Erythroblast (primary cell): ENCODE measurements around the gene GFOD1.
"Not testable (repeated sequence)": the region's sequence is repeated elsewhere in the genome, so short reads cannot be mapped to it uniquely, and the experiment has no call there.

Experiments
- DNase-seq, 2 experiments: peaks; one replicate each; lab custom pipeline; 2025; lab: John Stamatoyannopoulos, UW
- GATA1 ChIP-seq: IDR thresholded peaks from 2 replicates; pipeline ENCODE4 v1.6.1; 2011; ENCODE audit warnings: low read depth, mild to moderate bottlenecking, control low read depth, low read length, moderate library complexity
- POLR2A ChIP-seq: IDR thresholded peaks from 2 replicates; pipeline ENCODE4 v1.6.1; 2011; ENCODE audit warnings: mild to moderate bottlenecking, low read length

The GFOD1 gene

DNA sequence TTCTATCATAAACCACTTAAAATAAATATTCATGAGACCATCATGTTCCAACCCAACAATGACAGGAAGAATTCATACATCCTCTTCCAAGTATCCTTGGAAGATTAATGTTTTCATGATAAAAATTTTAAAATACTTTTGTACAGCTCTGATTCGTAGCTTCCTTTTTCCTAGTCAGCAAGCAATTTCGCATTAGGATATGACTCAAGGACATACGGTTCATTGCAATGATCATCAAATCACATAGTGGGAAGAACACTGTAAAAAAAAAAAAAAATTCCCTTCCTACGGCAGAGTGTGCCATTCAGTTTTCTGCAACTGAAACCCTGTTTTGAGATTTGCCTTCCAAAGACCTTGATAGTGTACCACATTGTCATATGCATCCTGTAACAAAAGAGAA lies 35.3 kb upstream of the GFOD1 start:
- no peak for DNase-seq
- TF ChIP-seq GATA1 (no peak), POLR2A (no peak)

DNA sequence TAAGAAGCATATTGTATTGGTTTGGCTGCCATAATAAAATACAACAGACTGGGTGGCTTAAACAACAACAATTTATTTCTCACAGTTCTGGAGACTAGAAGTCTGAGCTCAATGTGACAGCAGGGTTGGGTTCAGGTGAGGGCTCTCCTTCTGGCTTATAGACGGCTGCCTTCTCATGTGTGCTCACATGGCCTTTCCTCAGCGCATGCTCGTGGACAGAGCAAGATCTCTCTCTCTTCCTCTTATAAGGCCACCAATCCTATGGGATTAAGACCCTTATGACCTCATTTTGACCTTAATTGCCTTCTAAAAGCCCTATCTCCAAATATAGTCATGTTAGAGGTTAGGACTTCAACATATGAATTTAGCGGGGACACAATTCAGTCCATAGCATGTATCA lies 32.4 kb upstream of the GFOD1 start:
- no peak for DNase-seq
- TF ChIP-seq GATA1 (no peak), POLR2A (no peak)

GRCh38 chr6:13517116-13517515 lies 29.7 kb upstream of the GFOD1 start:
- no peak for DNase-seq
- TF ChIP-seq GATA1 = no peak
- no peak for TF ChIP-seq POLR2A

- no peak for TF ChIP-seq GATA1
- no peak for TF ChIP-seq POLR2A
- peak in 1 of 2 experiments; percentile 9 for DNase-seq
These were observed 28.5 kb upstream of the GFOD1 start for GRCh38 chr6:13515912-13516311.

- TF ChIP-seq POLR2A = no peak
- no peak for TF ChIP-seq GATA1
- no peak for DNase-seq
These were observed 26.5 kb upstream of the GFOD1 start for GRCh38 chr6:13513626-13514502.

GRCh38 chr6:13512900-13513299 lies 25.5 kb upstream of the GFOD1 start:
- TF ChIP-seq GATA1 (no peak), POLR2A (no peak)

DNA sequence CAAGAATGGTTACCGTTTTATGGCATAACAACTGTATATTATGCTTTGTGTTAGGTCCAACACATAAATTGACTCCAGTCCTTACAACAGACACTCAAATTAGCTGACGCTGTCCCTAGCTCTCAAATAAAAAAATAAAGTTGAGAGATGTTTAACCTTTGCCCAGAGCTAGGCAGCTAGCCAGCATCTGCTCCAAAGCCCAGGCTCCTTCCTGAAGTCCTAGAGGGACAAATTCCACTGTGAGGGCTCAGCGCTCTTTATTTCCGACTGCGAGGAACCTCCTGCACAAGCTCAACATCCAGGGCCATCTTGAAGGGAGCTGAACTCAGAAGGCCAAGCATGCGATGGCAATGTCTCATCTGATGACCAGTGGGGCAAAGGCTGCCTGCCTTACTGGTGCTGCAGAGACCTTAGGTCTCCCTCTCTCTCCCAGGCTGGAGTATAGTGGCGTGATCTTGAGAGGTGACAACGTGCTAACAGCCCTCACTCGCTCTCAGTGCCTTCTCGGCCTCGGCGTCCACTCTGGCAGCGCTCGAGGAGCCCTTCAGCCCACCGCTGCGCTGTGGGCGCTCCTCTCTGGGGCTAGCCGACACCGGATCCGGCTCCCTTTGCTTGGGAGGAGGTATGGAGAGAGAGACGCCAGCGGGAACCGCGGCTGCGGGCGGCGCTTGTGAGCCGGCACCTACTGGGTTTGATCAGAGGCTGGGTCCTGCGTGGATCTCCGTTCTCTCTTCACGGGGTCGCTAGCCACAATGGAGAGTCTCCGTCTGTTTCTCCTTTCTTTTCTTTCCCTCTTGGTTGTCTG lies 24.7 kb upstream of the GFOD1 start:
- TF ChIP-seq POLR2A (no peak), GATA1 (no peak)
- no peak for DNase-seq

More at GRCh38 chr6:13512900-13513299, 25.5 kb upstream of the GFOD1 start:
- DNase-seq = no peak

DNA sequence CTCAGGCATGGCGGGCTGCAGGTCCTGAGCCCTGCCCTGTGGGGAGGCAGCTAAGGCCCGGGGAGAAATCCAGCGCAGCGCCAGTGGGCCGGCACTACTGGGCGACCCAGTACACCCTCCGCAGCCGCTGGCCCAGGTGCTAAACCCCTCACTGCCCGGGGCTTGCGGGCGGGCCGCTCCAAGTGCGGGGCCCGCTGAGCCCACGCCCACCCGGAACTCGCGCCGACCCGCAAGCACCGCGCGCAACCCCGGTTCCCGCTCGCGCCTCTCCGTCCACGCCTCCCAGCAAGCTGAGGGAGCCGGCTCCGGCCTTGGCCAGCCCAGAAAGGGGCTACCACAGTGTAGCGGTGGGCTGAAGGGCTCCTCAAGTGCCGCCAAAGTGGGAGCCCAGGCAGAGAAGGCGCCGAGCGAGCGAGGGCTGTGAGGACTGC lies 23.8 kb upstream of the GFOD1 start:
- DNase-seq = not testable (repeated sequence)

GRCh38 chr6:13510433-13510832 lies 23.0 kb upstream of the GFOD1 start:
- DNase-seq = not testable (repeated sequence)

- no peak for DNase-seq
- TF ChIP-seq POLR2A (no peak), GATA1 (no peak)
These were observed 21.6 kb upstream of the GFOD1 start for GRCh38 chr6:13508711-13509705.

- TF ChIP-seq POLR2A (no peak), GATA1 (no peak)
- DNase-seq = no peak
These were observed 20.0 kb upstream of the GFOD1 start for GRCh38 chr6:13507306-13507860.

GRCh38 chr6:13505345-13505734 lies 17.9 kb upstream of the GFOD1 start:
- no peak for DNase-seq
- TF ChIP-seq POLR2A = no peak
- no peak for TF ChIP-seq GATA1

DNA sequence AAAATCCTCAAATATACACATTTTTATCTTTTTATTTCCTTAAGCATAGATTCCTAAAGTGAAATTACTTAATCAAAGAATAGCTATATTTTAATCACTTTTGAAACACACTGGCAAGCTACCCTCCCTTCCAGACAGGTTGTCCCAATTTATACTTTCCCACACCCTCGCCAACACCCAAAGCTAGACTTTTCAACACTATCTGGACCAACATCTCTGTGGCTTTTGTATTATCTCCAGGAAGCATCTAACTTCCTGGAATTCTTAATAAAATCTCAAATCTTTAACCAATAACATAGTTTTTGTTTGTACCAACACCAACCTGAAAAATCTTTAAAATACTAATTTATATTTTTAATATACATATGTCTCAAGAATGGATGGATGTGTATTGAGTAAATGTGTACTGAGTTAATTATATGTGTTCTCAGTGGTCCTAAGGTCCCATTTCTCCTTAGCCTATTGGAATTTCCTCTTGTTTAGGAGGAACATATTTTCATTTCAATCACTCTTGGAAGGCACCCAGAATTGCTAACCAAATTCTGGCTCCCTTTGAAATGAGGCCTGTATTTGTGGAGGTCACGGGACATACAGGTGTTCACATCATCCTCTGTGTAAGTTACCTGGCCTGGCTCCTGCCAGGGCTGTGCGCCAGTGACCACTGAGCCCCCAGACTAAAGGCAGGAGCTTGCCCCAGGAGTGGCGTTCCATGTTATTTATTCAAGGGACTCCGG lies 17.4 kb upstream of the GFOD1 start:
- DNase-seq = no peak
- no peak for TF ChIP-seq POLR2A
- TF ChIP-seq GATA1 = no peak
